ENCODE measurements around the gene ADAP2. TPM values are rescaled to one million over a fixed set of nuclear protein-coding genes. Genes with fewer than 3 reads are reported as not detected.
A peak's percentile ranks its signal among the peaks of the same experiment; 100 is the strongest.

Gene ADAP2
- total RNA-seq, 4 donors from 2014 or later = 6.3 to 14.9 (median 12.9) TPM

DNA sequence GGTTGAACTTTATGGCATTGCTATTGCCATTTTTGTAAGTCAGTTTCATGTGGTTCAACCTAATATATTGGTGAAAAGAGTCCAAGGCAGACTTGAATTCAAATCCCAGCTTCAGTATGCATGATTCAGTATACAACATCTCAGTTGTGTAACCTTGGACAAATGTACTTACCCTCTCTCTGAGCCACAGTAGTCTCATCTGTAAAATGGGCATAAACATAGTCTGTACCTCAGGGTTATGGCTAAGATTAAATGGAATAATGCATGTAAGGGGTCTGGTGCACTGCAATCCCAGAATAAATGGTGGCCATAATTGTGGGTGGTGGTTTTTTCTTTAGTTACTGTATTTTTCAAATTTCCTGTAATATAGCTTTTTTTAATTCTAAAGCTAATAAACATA lies 4.7 kb upstream of the ADAP2 start:
- no peak for DNase-seq
- no peak overlapping the region for H3K27ac ChIP-seq
- no peaks in the 10 kb centered on the region for H3K9me3 ChIP-seq
- H3K4me3 ChIP-seq (replicated peaks in 1 of 3) = no peak overlapping the region
- intact Hi-C loops (cut with DNase I) = no loop called here
- H3K4me1 ChIP-seq = peaks cover under 1 to 3% of the 10 kb centered on the region in 2 donors
- TF ChIP-seq, protein P1, sequence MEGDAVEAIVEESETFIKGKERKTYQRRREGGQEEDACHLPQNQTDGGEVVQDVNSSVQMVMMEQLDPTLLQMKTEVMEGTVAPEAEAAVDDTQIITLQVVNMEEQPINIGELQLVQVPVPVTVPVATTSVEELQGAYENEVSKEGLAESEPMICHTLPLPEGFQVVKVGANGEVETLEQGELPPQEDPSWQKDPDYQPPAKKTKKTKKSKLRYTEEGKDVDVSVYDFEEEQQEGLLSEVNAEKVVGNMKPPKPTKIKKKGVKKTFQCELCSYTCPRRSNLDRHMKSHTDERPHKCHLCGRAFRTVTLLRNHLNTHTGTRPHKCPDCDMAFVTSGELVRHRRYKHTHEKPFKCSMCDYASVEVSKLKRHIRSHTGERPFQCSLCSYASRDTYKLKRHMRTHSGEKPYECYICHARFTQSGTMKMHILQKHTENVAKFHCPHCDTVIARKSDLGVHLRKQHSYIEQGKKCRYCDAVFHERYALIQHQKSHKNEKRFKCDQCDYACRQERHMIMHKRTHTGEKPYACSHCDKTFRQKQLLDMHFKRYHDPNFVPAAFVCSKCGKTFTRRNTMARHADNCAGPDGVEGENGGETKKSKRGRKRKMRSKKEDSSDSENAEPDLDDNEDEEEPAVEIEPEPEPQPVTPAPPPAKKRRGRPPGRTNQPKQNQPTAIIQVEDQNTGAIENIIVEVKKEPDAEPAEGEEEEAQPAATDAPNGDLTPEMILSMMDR (IDR thresholded peaks at IDR 0.05) = no peak
- TF ChIP-seq POLR2A (IDR thresholded peaks at IDR 0.05) = no peak
- H3K27me3 ChIP-seq = no peaks in the 10 kb centered on the region
- no peaks in the 10 kb centered on the region for H3K36me3 ChIP-seq

DNA sequence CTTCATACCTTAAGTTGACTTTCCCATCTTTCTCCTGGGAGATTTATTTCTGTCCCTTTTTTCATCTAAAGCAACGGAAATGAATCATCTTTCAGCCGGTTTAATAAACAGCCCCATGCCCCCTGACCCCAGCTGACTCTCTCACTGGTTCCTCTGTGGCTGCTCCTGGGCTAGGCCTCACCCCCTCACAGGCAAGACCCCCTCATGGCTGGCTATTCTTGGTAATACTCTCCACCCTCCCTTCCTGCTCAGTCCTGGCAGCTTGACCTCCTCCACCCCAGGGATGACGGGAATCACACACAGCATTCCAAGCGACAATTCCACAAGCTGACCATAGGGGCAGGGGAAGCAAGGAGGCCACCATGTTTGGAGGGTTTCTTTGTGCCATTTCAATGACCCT lies 1.5 kb upstream of the ADAP2 start:
- Histone ChIP-seq H3K4me1 (peaks cover 8 to 11% of the 10 kb centered on the region in 2 donors), H3K4me3 (replicated peaks in 1 of 3) (no peak overlapping the region), H3K36me3 (no peaks in the 10 kb centered on the region), H3K27me3 (no peaks in the 10 kb centered on the region), H3K27ac (no peak overlapping the region), H3K9me3 (no peaks in the 10 kb centered on the region)
- no peak for DNase-seq
- TF ChIP-seq, protein P1 (IDR thresholded peaks at IDR 0.05) = no peak
- no peak for TF ChIP-seq POLR2A (IDR thresholded peaks at IDR 0.05)
- 66 to 74% methylated on average over 4 of the region's 4 CpGs for WGBS, 2 donors
- intact Hi-C loops (cut with DNase I) = no loop called here

DNA sequence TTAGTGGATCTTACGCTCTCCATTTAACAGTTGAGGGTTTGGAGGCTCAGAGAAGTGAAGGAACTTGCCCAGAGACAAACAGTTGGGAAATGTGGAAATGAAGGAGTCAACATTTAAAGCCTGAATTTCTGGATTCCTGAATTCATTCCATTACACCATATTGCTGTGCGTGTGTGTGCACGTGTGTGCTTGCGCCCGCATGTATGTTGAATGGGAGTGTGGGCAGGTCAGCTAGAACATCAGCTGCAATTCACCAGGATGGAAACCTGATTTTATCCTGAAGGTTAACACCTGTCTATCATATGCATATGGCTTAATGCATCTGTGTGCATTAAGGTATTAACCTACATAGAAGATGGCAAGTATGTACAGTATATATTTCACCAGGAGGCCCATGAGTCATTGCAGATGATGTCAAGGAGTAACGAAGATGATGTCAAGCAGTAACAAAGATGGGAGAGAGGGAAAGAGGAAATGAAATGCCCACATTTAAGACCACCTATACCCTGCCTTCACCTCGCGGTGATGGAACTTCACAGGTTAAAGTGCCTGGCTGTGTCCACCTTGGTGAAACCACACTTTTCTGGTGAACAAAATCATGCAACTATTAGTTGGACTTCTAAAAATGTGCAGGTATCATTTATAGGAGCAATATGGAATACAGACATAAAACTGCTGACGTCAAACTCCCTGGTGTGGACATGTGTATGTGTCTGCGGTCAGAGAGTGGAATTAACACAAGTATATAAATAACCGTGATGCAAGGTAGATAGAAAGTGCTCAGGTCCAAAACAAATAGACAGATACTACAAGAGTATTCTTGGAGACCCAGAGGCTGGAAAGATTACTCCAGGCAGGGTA lies 832 bp upstream of the ADAP2 start:
- H3K27me3 ChIP-seq = no peaks in the 10 kb centered on the region
- H3K27ac ChIP-seq = no peak overlapping the region
- intact Hi-C loops (cut with DNase I) = no loop called here
- peaks cover 8 to 11% of the 10 kb centered on the region in 2 donors for H3K4me1 ChIP-seq
- H3K9me3 ChIP-seq = no peaks in the 10 kb centered on the region
- TF ChIP-seq, protein P1 (IDR thresholded peaks at IDR 0.05) = no peak
- TF ChIP-seq POLR2A (IDR thresholded peaks at IDR 0.05) = no peak
- peak overlapping the region in 1 of 3 donors; percentile 62 for H3K4me3 ChIP-seq (replicated peaks in 1 of 3)
- WGBS, 2 donors = 81 to 85% methylated on average over 11 of the region's 11 CpGs
- H3K36me3 ChIP-seq = no peaks in the 10 kb centered on the region
- DNase-seq = no peak

DNA sequence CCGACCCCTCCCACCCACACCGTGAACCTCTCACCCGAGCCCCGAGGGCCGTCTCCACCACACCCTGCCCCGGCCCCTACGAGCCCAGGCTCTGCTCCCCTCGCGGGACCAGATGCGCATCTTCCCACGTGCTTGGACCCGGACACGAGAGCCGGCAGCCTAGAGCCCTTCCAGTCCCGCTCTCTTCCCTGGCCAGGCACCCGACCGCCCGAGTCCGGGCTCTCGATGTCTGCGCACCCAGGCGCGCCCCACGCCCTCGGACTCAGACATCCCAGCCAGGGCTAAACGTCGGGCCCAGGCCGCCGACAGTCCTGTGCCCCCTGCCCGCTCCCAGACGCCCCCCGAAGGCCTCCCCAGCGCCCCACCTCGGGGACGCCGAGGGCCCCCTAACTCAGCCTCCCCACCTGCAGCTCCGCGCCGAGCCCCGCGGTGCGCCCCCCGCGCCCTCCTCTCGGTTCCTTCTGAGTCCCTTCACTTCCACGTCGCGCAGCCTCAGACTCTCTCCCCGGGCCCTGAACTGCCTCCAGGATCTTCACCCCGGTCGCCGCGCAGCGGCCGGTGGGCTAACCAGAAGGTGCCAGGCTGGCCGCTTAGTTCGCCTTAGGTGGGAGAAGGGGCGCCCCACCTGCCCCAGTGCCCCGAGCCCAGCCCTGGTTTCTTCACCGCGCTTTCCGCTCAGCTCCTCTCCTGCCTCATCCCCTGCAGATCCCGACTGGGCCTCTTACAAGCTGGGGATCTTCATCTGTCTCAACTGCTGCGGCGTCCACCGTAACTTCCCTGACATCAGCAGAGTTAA lies 688 bp downstream of the ADAP2 start:
- Histone ChIP-seq H3K27ac (peak overlapping the region in 2 of 3 donors; percentile 2 to 28), H3K27me3 (no peaks in the 10 kb centered on the region), H3K9me3 (no peaks in the 10 kb centered on the region), H3K4me1 (peaks cover 8 to 11% of the 10 kb centered on the region in 2 donors), H3K4me3 (replicated peaks in 1 of 3) (peak overlapping the region; percentile 1 to 62 (median 34)), H3K36me3 (no peaks in the 10 kb centered on the region)
- TF ChIP-seq, protein P1 (IDR thresholded peaks at IDR 0.05) = no peak
- TF ChIP-seq POLR2A (IDR thresholded peaks at IDR 0.05) = no peak
- intact Hi-C loops (cut with DNase I) = no loop called here
- 12 to 15% methylated on average over 8 to 11 of the region's 66 CpGs for WGBS, 2 donors
- DNase-seq = peak; percentile 13 to 17

DNA sequence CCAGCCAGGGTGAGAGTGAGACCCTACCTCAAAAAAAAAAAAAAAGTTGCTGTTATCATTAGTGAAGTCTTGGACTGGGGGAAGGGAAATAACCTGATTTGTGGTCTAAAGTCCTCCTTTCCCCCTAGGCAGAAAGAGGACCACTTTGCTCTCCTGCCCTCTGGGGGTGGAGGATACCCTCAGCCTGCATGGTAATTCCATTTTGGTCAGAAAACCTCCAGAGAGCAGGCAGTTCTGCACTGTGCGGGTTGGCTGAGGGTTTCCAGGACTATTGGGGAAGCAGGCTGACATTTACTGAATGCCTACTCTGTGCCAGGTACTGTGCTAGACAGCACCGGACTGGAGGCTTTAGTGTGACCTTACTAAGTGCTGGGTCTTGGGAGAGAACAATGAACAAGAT lies 2.6 kb downstream of the ADAP2 start:
- intact Hi-C loops (cut with DNase I) = no loop called here
- no peaks in the 10 kb centered on the region for H3K9me3 ChIP-seq
- H3K27me3 ChIP-seq = no peaks in the 10 kb centered on the region
- H3K4me3 ChIP-seq (replicated peaks in 1 of 3) = no peak overlapping the region
- DNase-seq = no peak
- no peak overlapping the region for H3K27ac ChIP-seq
- H3K36me3 ChIP-seq = no peaks in the 10 kb centered on the region
- TF ChIP-seq POLR2A (IDR thresholded peaks at IDR 0.05) = no peak
- TF ChIP-seq, protein P1 (IDR thresholded peaks at IDR 0.05) = no peak
- WGBS, 2 donors = 69 to 81% methylated on average over 2 of the region's 2 CpGs
- H3K4me1 ChIP-seq = peaks cover 8 to 11% of the 10 kb centered on the region in 2 donors

Measured in thyroid gland (tissue), 4 donors.